OCI-LY1 (cell line): ENCODE measurements around the gene ADGRG2.

ENCODE experiments used
- H2AFZ ChIP-seq: fragments of 200-600 bp; sonication (generic), shearing (Covaris generic); 2 replicates; pipeline ENCODE4 v1.6.0; 2014; ENCODE audit warnings: antibody characterized with exemption, mild to moderate bottlenecking, low read length
- H3F3A ChIP-seq: fragments of 200-600 bp; sonication (generic), shearing (Covaris generic); 2 replicates; pipeline ENCODE4 v1.6.0; 2014; ENCODE audit warnings: mild to moderate bottlenecking, antibody characterized with exemption, low read length, moderate library complexity; ENCODE audit not compliant: insufficient read depth
- H3K27ac ChIP-seq: fragments of 200-600 bp; sonication (generic); 2 replicates; pipeline ENCODE4 v1.5.1; 2014; ENCODE audit warnings: low read length, mixed run types, mild to moderate bottlenecking, low read depth; ENCODE audit not compliant: poor library complexity, severe bottlenecking
- H3K27me3 ChIP-seq: fragments of 200-600 bp; sonication (generic); 2 replicates; pipeline ENCODE4 v1.6.0; 2014; ENCODE audit warnings: antibody characterized with exemption, mild to moderate bottlenecking, low read length, moderate library complexity; ENCODE audit not compliant: insufficient read depth
- H3K36me3 ChIP-seq: fragments of 200-600 bp; sonication (generic); 2 replicates; pipeline ENCODE4 v1.6.1; 2014; ENCODE audit warnings: mild to moderate bottlenecking, antibody characterized with exemption, low read length, moderate library complexity, mixed read lengths; ENCODE audit not compliant: insufficient read depth
- H3K4me1 ChIP-seq: fragments of 200-600 bp; sonication (generic); 2 replicates; pipeline ENCODE4 v1.5.1; 2014; ENCODE audit warnings: mild to moderate bottlenecking, low read length, moderate library complexity; ENCODE audit not compliant: insufficient read depth, severe bottlenecking
- H3K4me2 ChIP-seq: fragments of 200-600 bp; sonication (generic), shearing (Covaris generic); 2 replicates; pipeline ENCODE4 v1.6.1; 2014; ENCODE audit warnings: low read length
- H3K4me3 ChIP-seq: fragments of 200-600 bp; sonication (generic); 2 replicates; pipeline ENCODE4 v1.5.1; 2014; ENCODE audit warnings: low read length, low read depth, mild to moderate bottlenecking, mixed read lengths; ENCODE audit not compliant: poor library complexity, severe bottlenecking
- H3K79me2 ChIP-seq: fragments of 200-600 bp; shearing (Covaris generic); 2 replicates; pipeline ENCODE4 v1.6.1; 2016; ENCODE audit warnings: mixed run types, low read length, mixed read lengths; ENCODE audit not compliant: insufficient read depth
- H3K9ac ChIP-seq: fragments of 200-600 bp; sonication (generic), shearing (Covaris generic); 2 replicates; pipeline ENCODE4 v1.6.1; 2014; ENCODE audit warnings: mild to moderate bottlenecking, low read length, mixed read lengths
- H3K9me2 ChIP-seq: fragments of 200-600 bp; sonication (generic), shearing (Covaris generic); 2 replicates; pipeline ENCODE4 v1.6.1; 2014; ENCODE audit warnings: low read depth, mild to moderate bottlenecking, low read length, mixed read lengths
- H3K9me3 ChIP-seq: fragments of 200-600 bp; shearing (Covaris generic); 2 replicates; pipeline ENCODE4 v1.6.1; 2014; ENCODE audit warnings: low read length, mixed read lengths
- H4K20me1 ChIP-seq: fragments of 200-600 bp; sonication (generic), shearing (Covaris generic); 2 replicates; pipeline ENCODE4 v1.6.0; 2016; ENCODE audit warnings: mild to moderate bottlenecking, low read length; ENCODE audit not compliant: insufficient read depth
- CTCF ChIP-seq: fragments of 200-600 bp; sonication (generic), shearing (Covaris generic); IDR thresholded peaks from 2 replicates; pipeline ENCODE4 v1.5.1; 2017; ENCODE audit warnings: mild to moderate bottlenecking, antibody characterized with exemption, low read length, moderate library complexity, mixed read lengths
- EZH2 ChIP-seq: fragments of 200-600 bp; sonication (generic), shearing (Covaris generic); IDR thresholded peaks from 2 replicates; pipeline ENCODE4 v1.8.0; 2017; ENCODE audit warnings: borderline replicate concordance, mixed run types, mild to moderate bottlenecking, antibody characterized with exemption, low read length, moderate library complexity, mixed read lengths

ADGRG2 gene

GRCh38 chrX:19049110-19049509, 73.2 kb downstream of the ADGRG2 start:
- H3K36me3 ChIP-seq = no peaks in the 10 kb centered on the region
- TF ChIP-seq CTCF (no peak), EZH2 (no peak)
- H3K9me3 ChIP-seq = no peaks in the 10 kb centered on the region
- no peak overlapping the region for H3K4me3 ChIP-seq
- H3K9ac ChIP-seq = no peak overlapping the region
- no peak overlapping the region for H3K27ac ChIP-seq
- H4K20me1 ChIP-seq = no peaks in the 10 kb centered on the region
- no peaks in the 10 kb centered on the region for H3F3A ChIP-seq
- no peak overlapping the region for H2AFZ ChIP-seq
- no peaks in the 10 kb centered on the region for H3K4me1 ChIP-seq
- H3K79me2 ChIP-seq = no peaks in the 10 kb centered on the region
- no peaks in the 10 kb centered on the region for H3K27me3 ChIP-seq
- H3K9me2 ChIP-seq = no peaks in the 10 kb centered on the region
- H3K4me2 ChIP-seq = no peak overlapping the region

GRCh38 chrX:19046343-19047215, 75.7 kb downstream of the ADGRG2 start:
- Histone ChIP-seq H4K20me1 (no peaks in the 10 kb centered on the region), H3K9ac (no peak overlapping the region), H3K36me3 (no peaks in the 10 kb centered on the region), H3K4me2 (no peak overlapping the region), H2AFZ (no peak overlapping the region), H3K9me3 (no peaks in the 10 kb centered on the region), H3K27me3 (no peaks in the 10 kb centered on the region), H3K79me2 (no peaks in the 10 kb centered on the region), H3K27ac (no peak overlapping the region), H3F3A (no peaks in the 10 kb centered on the region), H3K9me2 (no peaks in the 10 kb centered on the region), H3K4me3 (no peak overlapping the region), H3K4me1 (no peaks in the 10 kb centered on the region)
- TF ChIP-seq CTCF = no peak
- TF ChIP-seq EZH2 = no peak

- Histone ChIP-seq H3K9me3 (no peaks in the 10 kb centered on the region), H3K4me3 (no peak overlapping the region), H3K79me2 (no peaks in the 10 kb centered on the region), H3K36me3 (no peaks in the 10 kb centered on the region), H3K9ac (no peak overlapping the region), H3K4me2 (no peak overlapping the region), H3K27ac (no peak overlapping the region), H3K4me1 (no peaks in the 10 kb centered on the region), H2AFZ (no peak overlapping the region), H3F3A (no peaks in the 10 kb centered on the region), H3K27me3 (no peaks in the 10 kb centered on the region), H4K20me1 (no peaks in the 10 kb centered on the region), H3K9me2 (no peaks in the 10 kb centered on the region)
- TF ChIP-seq CTCF = peak; percentile 15; the same call in 1 of the 2 replicates
- TF ChIP-seq EZH2 = no peak
Measured at GRCh38 chrX:19040373-19040772, 81.9 kb downstream of the ADGRG2 start.
